Breast epithelium (tissue), 3 donors: ENCODE measurements around the gene KPNA1.

Source experiments
- POLR2A ChIP-seq: fragments of 450-650 bp; IDR thresholded peaks from one replicate; pipeline ENCODE4 v1.6.1; 2016; ENCODE audit warnings: antibody characterized with exemption, mild to moderate bottlenecking, moderate library complexity
- TF ChIP-seq, protein P1 (sequence below), 3 donors: fragments of 450-650 bp; IDR thresholded peaks; one replicate each; pipeline ENCODE4 v1.5.1; 2016 to 2017; ENCODE audit warnings: antibody characterized with exemption in 3 of 3, mild to moderate bottlenecking in 3 of 3, moderate library complexity in 3 of 3

DNA sequence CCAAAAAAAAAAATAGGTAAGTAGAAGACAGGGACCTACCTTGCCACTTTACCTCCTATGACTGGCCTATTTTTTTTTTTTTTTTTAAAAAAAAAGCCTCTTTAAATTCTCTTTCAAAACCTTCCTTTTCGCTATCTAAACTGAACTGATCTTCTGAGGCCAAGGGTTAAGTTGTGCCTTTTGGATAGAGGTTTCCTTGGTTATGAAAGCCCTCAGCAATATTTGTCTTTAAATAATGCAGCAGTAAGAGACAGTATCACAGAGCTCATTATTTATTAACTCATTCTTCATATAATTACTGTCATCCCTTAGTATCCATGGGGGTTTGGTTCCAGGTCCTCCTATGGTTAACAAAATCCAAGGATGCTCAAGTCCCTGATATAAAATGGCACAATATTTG lies 140.7 kb downstream of the KPNA1 start:
- TF ChIP-seq, protein P1, sequence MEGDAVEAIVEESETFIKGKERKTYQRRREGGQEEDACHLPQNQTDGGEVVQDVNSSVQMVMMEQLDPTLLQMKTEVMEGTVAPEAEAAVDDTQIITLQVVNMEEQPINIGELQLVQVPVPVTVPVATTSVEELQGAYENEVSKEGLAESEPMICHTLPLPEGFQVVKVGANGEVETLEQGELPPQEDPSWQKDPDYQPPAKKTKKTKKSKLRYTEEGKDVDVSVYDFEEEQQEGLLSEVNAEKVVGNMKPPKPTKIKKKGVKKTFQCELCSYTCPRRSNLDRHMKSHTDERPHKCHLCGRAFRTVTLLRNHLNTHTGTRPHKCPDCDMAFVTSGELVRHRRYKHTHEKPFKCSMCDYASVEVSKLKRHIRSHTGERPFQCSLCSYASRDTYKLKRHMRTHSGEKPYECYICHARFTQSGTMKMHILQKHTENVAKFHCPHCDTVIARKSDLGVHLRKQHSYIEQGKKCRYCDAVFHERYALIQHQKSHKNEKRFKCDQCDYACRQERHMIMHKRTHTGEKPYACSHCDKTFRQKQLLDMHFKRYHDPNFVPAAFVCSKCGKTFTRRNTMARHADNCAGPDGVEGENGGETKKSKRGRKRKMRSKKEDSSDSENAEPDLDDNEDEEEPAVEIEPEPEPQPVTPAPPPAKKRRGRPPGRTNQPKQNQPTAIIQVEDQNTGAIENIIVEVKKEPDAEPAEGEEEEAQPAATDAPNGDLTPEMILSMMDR (IDR thresholded peaks at IDR 0.05), result no peak
- TF ChIP-seq POLR2A, result no peak
